Activated T-cell treated with anti-CD3 and anti-CD28 coated beads for 48 hours (primary cell): ENCODE results near the gene SLC47A2.
A peak's percentile ranks its signal among the peaks of the same experiment; 100 is the strongest.
"Not testable (repeated sequence)": the region's sequence is repeated elsewhere in the genome, so short reads cannot be mapped to it uniquely, and the experiment has no call there.

Source experiments
- DNase-seq: peaks from one replicate; pipeline ENCODE4 v3.0.0-alpha.2; 2020; ENCODE audit warnings: low read depth

SLC47A2 gene

DNA sequence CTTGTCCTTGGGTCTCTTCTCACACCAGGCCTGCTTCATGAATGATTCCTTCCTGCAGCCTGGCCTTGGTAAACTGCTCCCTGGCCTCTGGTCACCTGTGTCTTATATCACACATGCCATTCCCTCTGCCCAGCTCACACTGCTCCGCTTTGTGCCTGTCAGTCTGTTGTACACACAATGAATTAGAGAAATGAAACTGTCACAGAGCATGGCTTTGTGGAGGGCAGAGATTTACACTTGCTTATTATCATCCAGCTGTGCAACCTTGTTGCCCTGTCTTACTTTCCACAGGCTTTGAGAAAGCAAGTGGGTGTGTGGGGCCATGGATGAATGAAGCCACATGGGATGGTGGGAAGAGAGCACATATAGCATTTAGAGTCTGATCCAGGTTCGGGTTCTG, 45.5 kb downstream of the SLC47A2 start:
- DNase-seq, result no peak

DNA sequence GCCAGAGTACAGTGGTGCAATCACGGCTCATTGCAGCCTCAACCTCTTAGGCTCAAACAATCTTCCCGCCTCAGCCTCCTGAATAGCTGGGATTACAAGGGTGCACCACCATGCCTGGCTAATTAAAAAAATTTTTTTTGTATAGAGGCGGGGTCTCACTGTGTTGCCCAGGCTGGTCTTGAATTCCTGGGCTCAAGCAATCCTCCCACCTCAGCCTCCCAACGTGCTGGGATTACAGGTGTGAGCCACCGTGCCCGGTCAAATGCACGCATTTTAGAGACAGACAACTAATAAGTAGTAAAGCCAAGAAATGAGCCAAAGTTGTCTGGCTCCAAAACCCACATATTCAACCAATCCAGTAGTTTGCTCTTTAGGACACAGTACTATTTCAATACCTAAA, 46.7 kb downstream of the SLC47A2 start:
- not testable (repeated sequence) for DNase-seq

DNA sequence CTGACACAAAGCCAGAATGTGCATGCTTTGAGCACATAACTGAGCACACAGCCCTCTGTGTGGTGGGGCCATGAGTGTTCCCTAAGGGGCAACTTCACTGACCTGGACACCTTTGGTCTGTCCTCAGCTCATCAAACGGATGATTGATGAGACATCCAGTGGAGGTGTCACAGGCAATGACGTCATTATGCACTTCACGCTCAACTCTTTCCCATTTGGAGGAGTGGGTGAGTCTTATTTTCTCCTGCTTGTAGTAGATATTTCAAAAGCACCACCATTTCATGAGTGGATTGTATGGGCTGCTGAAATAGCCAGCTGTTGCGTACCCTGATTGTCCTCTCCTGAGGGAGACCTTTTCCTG, 51.6 kb downstream of the SLC47A2 start:
- DNase-seq, result no peak

DNA sequence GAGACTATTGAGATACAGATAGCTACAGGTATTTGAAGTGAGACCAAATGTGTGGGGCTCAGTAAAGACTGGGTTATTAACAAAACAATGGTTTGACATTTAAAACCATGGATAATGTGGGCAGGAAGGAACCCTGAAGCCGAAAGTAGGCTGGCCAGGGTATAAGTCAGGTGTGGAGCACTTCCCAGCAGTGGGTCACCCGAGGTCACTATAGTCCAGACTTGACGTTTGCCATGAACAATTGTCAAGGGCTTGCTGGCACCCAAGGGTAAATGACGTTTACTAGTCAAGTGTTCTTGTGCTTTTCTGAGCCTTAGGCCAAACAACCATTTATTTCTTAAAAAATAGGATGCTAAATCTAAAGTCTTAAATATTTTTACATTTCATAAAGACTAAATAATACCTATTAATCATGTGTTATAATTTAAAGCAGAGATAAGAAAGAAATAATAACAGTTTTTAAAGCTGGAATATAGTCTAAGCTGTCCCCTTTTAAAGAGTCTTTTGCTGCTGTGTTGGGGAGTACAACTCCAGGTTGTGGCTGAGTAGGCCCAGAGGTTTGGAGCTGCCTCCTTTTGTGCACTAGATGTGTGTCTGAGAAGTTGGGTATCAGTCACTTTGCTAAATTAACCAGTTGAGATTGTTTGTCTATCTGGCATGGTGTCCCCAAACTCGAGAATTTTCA, 52.1 kb downstream of the SLC47A2 start:
- no peak for DNase-seq

DNA sequence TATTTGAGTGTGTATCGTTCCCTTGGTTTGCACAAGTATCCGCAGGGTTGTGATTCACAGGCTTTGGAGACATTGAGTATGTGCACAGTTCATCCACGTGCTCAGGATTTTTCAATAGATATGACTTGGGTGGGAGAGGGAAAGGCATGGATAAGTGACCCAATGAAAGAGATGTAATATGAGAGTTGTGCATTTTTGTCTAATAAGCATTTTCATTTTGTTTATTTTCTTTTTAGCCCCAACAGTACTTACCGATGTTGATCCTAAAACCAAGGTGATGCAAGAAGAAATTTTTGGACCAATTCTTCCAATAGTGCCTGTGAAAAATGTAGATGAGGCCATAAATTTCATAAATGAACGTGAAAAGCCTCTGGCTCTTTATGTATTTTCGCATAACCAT, 53.3 kb downstream of the SLC47A2 start:
- no peak for DNase-seq

DNA sequence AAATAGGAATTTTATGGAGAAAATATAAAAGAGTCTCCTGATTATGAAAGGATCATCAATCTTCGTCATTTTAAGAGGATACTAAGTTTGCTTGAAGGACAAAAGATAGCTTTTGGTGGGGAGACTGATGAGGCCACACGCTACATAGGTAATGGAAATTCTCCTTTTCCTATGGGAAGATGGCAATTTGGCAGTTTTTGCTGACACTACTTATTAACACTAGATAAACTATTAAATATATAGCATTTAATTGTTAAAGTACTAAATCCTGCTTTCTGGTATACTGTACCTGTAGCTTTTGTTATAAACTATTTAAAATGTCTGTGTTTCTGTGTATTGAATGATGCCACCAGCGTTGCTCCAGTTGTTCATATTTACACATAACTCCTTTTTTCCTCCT, 55.3 kb downstream of the SLC47A2 start:
- no peak for DNase-seq

DNA sequence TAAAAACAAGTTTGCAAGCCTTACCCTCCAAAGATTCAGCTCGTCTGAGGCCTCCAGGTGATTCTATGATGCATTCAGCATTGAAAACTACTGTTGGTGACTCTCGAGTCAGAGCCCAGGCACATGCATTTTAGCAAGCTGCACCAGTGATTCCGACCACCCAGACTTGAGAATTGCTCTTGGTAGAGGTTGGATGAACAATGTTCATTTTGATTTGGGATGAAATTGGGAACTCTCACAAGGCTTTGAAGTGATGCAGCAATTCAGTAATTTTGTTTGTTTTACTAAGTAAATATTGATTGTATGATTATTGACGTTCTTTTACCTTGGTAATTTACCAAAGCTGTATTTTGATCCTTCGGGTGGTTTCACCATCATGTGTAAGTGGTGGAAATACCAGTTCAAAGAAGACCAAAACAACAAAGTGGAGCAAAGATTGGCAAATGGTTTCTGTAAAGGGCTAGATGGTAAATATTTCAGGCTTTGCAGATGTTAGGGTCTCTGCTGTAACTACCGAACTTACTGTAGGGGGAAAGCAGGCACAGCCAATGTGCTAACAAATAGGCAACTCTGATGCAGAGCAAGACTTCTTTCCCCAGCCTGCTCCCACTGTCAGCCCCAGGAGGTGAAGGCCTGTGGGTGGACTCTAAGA, 56.0 kb downstream of the SLC47A2 start:
- no peak for DNase-seq

DNA sequence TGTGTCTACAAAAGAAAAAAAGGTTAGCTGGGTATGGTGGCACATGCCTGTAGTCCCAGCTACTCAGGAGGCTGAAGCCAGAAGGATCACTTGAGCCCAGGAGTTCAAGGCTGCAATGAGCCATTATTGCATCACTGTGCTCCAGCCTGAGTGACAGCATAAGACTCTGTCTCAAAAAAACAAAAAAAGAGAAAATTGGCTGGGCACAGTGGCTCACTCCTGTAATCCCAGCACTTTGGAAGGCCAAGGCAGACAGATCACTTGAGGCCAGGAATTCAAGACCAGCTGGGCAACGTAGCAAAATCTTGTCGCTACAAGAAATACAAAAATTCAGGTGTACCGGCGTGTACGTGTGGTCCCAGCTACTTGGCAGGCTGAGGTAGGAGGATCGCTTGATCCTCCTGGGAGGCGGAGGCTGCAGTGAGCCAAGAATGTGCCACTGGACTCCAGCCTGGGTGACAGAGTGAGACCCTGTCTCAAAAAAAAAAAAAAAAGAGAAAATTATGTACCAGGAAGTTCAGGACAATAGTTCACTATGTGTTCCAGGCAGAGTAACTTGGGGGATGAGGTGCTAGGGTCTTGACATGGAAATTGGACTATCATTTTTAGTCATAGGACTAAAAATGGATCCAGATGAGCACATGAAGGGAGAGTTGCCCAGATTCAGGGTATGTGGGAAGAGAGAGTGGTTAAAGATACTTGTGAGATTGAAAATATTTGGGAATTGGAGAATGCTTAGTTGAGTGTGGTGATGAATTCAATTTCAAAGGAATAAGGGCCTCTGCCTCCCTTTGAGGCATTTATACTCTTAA, 56.8 kb downstream of the SLC47A2 start:
- DNase-seq, result no peak

DNA sequence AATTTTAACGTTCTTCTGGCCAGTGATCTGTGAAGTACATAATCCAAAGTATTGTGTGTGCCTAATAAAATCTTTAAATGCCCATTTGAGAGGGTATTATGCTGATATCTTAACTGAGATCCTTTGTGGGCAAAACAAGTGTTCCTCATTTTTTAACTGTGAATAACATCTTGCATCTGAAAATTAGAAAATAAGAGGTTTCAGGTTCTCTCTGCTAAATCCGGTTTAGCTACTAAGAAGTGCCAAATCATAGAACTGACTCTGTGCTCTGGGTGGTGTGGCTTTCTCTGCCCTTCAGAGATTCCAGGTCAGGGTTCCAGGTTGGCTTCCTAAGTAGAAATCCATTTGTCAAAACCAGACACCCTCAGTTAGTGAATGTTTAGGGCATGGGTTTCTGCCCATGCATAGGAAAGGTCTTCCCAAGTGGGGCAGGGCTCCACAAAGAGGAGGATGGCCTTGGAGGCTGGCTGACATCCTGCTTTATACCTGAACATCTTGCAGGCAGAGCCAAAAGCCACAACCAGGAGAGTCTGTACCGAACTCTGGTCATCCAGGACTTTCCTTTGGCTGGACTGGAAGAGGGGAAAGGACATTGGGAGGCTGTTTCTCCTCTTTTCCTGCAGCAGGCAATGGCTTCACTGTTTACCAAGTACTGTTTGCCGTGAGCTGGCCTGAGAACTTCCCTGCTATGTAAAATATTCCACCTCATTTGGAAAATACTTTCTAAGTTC, 59.4 kb downstream of the SLC47A2 start:
- DNase-seq, result no peak

DNA sequence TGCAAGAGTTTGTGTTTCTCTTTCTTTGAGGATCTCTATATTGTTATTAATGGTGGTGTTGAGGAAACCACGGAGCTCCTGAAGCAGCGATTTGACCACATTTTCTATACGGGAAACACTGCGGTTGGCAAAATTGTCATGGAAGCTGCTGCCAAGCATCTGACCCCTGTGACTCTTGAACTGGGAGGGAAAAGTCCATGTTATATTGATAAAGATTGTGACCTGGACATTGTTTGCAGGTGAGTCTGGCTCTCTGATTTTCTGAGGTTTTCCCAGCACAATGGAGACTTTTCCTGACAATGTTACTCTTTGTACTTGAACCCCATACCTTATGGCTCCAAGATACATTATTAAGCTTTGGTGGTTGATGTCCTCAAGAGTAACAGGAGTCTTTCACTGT, 60.0 kb downstream of the SLC47A2 start:
- no peak for DNase-seq

DNA sequence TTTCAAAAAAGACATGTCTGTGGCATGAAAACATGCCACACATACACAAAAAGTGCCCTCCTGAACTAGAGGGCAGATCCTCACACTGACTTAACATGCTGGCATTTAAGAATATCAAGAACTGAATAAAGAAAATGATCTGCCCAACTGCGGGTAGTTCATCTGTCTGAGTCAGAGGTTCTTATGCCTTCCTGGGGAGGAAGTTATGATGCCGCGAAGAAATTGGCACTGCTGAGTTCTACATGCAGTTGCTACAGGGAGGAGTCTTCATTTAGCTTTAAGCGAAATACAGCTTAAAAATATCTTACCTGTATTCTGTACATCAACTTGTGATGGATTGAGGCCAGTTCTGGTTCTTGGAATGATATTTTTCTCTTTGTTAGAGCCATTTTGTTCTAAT, 61.5 kb downstream of the SLC47A2 start:
- no peak for DNase-seq

DNA sequence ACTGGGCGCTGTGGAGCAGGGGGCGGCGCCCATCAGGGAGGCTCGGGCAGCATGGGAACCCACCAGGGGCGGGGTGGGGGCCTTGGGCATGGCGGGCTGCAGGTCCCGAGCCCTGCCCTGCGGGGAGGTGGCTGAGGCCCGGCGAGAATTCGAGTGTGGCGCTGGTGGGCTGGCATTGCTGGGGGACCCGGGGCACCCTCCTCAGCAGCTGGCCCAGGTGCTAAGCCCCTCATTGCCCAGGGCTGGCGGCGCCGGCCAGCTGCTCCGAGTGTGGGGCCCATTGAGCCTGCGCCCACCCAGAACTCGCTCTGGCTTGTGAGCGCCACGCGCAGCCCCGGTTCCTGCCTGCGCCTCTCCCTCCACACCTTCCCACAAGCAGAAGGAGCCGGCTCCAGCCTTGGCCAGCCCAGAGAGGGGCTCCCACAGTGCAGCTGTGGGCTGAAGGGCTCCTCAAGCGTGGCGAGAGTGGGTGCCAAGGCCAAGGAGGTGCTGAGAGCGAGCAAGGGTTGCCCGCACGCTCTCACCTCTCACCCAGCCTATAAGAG, 62.0 kb downstream of the SLC47A2 start:
- no peak for DNase-seq

DNA sequence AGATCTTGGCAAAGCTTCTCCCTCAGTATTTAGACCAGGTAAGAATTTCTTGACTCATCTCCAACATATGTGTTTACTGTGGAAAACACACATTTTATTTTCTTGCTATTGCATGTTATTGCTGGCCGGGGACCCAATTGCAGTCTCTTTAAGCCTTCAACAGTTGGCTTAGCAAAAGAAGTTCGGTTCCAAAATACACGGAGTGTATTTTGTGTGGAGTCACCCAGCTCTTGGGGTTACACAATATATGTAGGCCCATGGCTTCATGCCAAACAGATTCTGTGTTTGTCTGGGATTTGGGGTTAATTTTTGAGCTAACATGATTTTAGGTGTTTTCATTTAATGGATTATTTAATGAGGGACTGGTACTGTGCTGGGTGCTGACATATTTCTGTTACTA, 63.8 kb downstream of the SLC47A2 start:
- no peak for DNase-seq

DNA sequence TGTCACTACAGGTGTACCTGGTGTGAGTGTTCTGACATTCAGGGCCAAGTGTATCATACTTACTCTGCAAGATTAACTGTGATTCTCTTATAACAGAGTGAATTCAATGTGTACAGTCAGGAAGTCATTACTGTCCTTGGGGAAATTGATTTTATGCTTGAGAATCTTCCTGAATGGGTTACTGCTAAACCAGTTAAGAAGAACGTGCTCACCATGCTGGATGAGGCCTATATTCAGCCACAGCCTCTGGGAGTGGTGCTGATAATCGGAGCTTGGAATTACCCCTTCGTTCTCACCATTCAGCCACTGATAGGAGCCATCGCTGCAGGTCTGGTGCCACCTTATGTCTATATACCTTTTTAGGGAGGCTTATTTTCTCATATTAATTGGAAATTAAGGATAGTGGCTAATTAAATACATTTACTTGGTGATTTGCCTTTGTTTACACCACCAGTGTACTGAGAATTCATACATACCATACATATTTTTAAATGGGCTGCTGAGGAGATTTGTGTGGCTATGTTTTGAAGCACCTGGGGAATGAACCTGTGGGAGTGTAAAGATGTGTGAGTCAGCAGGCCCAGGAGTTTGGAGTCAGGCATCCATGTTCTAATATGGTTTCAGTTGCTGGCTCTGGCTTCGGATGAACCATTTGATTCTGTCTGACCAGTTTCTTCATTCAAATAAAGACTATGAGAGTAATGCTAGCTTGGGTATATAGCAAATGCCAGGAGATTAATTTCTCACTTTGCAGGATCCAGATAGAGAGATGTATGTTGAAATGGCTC, 64.7 kb downstream of the SLC47A2 start:
- no peak for DNase-seq

DNA sequence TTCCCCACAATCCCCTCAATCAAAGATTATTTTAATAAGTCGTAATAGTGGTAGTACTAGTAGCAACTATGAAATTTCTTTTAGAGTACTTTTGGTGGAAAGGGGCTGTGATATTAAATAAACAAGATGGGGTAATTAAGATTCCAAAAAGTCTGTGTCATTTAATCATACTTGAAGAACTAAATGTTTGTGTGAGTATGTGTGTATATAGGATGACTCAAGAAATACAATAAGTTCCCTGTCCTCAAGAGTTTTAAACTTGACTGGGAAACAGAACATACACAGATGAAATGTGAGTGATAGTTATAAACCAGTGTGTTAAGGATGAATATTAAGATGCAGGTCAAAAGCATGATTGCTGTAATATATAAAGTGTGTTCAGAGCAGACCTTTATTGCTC, 65.6 kb downstream of the SLC47A2 start:
- DNase-seq, result no peak

DNA sequence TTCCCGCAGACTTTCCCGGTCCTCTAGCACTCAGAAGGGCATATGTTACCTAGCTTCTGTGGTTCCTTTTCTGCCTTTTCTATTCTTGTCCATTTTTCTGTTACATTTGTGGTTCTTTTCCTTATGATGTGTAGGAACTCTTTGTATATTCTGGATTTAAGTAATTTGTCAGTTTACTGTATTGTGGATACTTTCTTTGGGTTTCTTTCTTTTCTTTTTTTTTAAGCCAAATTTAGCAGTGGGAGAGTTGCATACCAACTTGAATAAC, 67.2 kb downstream of the SLC47A2 start:
- no peak for DNase-seq

DNA sequence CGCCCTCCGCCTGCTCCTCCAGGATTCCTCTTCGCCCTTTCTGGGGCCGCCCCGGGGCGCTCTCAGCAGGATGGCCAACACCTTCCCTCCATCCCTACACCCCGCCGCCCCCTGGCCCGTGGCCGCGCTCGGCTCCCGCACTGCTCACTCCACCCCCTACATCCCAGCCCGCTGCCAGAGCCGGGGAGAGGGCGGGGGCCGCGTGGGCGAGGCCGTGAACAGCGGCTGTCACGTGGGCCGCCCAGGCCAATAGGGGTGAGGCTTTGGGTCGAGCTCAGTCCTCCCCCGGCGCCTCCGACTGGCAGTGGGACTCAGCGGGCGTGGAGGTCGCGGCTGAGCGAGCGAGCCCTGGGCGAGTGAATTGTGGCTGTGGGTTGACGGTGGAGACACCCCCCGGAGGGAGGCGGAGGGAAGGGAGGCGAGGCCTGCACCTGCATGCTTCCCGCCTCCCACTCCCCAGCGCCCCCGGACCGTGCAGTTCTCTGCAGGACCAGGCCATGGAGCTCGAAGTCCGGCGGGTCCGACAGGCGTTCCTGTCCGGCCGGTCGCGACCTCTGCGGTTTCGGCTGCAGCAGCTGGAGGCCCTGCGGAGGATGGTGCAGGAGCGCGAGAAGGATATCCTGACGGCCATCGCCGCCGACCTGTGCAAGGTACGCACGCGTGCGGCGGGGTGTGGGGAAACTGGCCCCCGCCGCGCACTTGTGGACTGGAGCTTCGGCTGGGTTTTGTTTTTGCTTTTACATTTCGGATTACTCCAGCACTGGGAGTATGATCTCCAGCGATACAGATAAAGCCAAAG, 67.7 kb downstream of the SLC47A2 start, which contains the start of gene ALDH3A2:
ALDH3A2 (plus strand) TSS at position 277 of the 799 bp plus-strand sequence; CDS start at position 498, 221 bp downstream.
- DNase-seq, result peak; percentile 93

DNA sequence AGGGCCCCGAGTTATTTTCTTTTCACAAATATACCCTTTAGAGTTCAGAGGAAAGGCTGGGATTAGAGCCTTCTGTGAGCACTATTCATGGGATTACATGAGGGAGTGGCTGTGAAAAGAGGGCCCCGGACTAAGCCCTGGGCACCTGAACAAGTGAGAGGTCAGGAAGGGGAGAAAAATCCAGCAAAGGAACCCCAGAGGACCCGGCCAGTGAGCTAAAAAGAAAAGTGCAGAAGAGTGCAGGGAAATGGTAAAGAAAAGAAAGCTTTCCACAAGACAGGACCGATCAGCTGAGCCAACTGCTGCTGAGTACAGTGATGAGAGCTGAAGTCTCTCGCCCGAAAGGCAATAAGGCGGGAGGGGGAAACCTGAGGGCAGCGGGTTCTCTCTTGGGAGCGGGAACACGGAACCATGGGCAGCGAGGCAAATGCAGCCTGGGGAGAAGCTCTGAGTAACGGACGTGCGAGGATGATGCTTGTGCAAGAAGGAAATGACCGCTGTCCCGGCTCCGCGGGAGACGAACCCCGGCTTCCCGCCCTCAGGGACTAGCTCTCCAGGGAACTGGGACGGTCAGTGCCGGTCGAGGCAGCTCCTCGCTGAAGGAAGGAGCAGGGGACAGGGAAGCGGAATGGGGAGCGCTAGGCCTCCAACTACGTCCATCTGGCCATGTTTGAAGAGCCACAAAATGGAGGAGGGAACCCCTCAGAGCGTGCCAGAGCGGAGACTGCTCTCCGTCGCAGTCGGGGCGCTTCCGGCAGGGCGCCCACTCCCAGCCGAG, 68.5 kb downstream of the SLC47A2 start:
- DNase-seq, result peak; percentile 12

DNA sequence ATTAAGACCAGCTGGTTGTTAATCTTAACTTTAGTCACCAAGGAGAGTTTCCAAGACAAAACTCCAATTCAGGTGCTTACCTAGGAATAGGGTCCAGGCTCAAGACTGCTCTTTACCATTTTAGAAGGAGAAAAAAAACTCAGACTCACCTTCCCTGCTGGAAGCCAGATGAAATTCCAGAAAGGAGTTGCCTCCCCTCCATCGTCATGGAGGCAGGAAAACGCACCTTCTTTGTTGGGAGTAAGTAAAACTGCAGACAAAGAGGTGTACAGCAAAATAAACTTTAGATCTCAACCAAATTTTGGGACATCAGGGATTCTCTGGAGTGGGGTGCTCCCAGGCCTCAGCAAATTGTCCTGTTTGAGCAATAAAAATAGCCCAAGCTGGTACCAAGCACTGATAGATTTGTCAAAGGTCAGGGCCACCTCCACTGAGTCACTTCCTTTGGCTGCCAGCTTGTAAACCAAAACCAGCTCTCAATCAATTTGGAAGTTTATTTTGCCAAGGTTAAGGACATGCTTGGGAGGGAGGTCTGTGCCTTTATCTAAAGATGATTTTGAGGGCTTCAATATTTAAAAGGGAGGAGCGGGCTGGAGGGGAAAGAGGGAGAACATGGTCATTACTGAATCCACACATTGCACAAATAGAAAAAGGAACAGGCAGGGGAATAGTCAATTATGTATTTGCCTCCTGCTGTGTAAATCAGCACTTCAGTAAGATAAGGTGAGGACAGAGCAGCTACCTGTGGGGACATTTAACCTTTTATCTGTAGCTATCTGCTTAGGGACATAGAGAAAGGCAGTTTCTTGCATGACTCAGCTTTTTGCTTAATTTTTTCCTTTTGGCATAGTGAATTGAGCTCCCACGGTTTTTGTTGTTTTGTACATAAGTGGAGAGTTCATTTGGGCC, 69.3 kb downstream of the SLC47A2 start:
- DNase-seq, result no peak
